K562 (cell line): ENCODE results near the gene NECAB2. TPM values are rescaled to one million over a fixed set of nuclear protein-coding genes. Genes with fewer than 3 reads are reported as not detected.

Source experiments
- JUN ChIP-seq, 2 experiments: sonication (generic) in 1 of 2; formaldehyde crosslinking in 1 of 2; IDR thresholded peaks; 2 replicates each; pipeline versions ENCODE4 v1.6.1 to v1.8.0; 2012 to 2022; ENCODE audit warnings: borderline replicate concordance in 2 of 2, mild to moderate bottlenecking in 2 of 2, improper control_type of control experiment in 1 of 2, low read depth in 1 of 2, low read length in 1 of 2, missing genetic modification reagents in 1 of 2
- MTA2 ChIP-seq: fragments of 450-650 bp; IDR thresholded peaks from 2 replicates; pipeline ENCODE4 v1.6.1; 2016; ENCODE audit warnings: low read depth
- RCOR1 ChIP-seq, 2 experiments: IDR thresholded peaks; 2 replicates each; pipeline ENCODE4 v1.6.1; 2012; ENCODE audit warnings: low read depth in 2 of 2, low read length in 2 of 2, borderline replicate concordance in 1 of 2, improper control_type of control experiment in 1 of 2
- SMARCA5 ChIP-seq: fragments of 450-650 bp; IDR thresholded peaks from 2 replicates; pipeline ENCODE4 v1.6.1; 2016
- ZNF23 ChIP-seq: fragments of 250-450 bp; sonication (Bioruptor Pico); IDR thresholded peaks from 2 replicates; pipeline ENCODE4 v1.4.0; 2020; ENCODE audit warnings: mild to moderate bottlenecking
- polyA plus RNA-seq, 8 experiments: library from polyadenylated mRNA; depleted of rRNA in 4 of 8; stranded (reverse) in 5 of 8; unstranded in 3 of 8; fragments of >200 nt; fragmentation: Nextera tagmentation in 2 of 8; fragmentation: Illumina TruSeq in 1 of 8; extraction: Ambion mirVana in 2 of 8; extraction: Trizol in 1 of 8; gene quantifications; 2 replicates each; pipeline versions ENCODE4 v1.2.1 to v1.2.3, GENCODE V29; 2011 to 2014; ENCODE audit warnings: inconsistent platforms in 1 of 8, missing spikeins in 1 of 8
- total RNA-seq, 7 experiments: library from RNA; depleted of rRNA in 6 of 7; stranded (reverse); fragments of >200 nt in 6 of 7; fragmentation: Illumina TruSeq in 2 of 7; extraction: Trizol in 2 of 7; gene quantifications; 2 replicates each; pipeline versions ENCODE4 v1.2.1 to v1.2.3, GENCODE V29; 2011 to 2021; ENCODE audit warnings: low replicate concordance in 1 of 7
- TF ChIP-seq, protein P1 (sequence below), 2 experiments: IDR thresholded peaks in 1 of 2; conservative IDR thresholded peaks in 1 of 2; 2 replicates each; pipeline ENCODE4 v1.6.1; 2016; ENCODE audit warnings: low read depth in 2 of 2, mild to moderate bottlenecking in 1 of 2, missing compliant biosample characterization in 1 of 2, missing genetic modification characterization in 1 of 2, moderate library complexity in 1 of 2
- TF ChIP-seq, protein P2 (sequence below): fragments of 250-450 bp; sonication (Bioruptor Pico); IDR thresholded peaks from 2 replicates; pipeline ENCODE4 v1.8.0; 2022; ENCODE audit warnings: inconsistent platforms

The NECAB2 gene
- total and polyA plus RNA-seq, 9 of the 15 experiments (the other 6 are each of a cell fraction or from before 2014, with no cell fraction given): 0.03 to 0.28 TPM; not detected in 7

DNA sequence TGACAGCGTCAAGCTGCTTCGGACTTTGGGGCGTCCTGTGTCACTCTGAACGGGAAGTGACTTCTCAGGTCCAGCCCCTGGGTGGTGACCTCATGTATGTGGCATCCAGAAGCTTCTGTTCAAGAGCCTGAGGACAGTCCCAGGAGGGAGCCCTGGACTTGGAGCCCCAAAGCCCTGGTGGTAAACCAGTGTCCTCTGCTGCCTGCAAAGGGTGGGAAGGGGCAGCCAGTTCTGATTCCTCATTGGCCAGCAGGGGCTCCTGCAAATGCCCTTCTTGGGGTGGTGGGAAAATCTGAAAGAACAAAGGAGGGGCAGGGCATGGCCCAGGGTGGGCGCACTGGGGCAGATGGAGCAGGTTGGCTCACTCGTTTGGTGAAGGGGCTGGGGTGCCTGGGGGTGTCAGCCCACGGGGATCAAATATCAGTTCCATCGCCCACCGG, 13.4 kb upstream of the NECAB2 start (continued):
- TF ChIP-seq, protein P1, sequence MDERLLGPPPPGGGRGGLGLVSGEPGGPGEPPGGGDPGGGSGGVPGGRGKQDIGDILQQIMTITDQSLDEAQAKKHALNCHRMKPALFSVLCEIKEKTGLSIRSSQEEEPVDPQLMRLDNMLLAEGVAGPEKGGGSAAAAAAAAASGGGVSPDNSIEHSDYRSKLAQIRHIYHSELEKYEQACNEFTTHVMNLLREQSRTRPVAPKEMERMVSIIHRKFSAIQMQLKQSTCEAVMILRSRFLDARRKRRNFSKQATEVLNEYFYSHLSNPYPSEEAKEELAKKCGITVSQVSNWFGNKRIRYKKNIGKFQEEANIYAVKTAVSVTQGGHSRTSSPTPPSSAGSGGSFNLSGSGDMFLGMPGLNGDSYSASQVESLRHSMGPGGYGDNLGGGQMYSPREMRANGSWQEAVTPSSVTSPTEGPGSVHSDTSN (CRISPR knock-in tag; IDR thresholded peaks at IDR 0.05; ENCODE audit: low read depth): peak; percentile 29; the same call in 1 of the 2 replicates
- TF ChIP-seq, protein P1 (tag; conservative IDR thresholded peaks at IDR 0.05; ENCODE audit: low read depth): no peak
- TF ChIP-seq, protein P2, sequence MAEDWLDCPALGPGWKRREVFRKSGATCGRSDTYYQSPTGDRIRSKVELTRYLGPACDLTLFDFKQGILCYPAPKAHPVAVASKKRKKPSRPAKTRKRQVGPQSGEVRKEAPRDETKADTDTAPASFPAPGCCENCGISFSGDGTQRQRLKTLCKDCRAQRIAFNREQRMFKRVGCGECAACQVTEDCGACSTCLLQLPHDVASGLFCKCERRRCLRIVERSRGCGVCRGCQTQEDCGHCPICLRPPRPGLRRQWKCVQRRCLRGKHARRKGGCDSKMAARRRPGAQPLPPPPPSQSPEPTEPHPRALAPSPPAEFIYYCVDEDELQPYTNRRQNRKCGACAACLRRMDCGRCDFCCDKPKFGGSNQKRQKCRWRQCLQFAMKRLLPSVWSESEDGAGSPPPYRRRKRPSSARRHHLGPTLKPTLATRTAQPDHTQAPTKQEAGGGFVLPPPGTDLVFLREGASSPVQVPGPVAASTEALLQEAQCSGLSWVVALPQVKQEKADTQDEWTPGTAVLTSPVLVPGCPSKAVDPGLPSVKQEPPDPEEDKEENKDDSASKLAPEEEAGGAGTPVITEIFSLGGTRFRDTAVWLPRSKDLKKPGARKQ: no peak
- TF ChIP-seq RCOR1 (IDR thresholded peaks at IDR 0.05; ENCODE audit: borderline replicate concordance in 1 of 2, low read depth in 2 of 2, low read length in 2 of 2) (no peak), JUN (IDR thresholded peaks at IDR 0.05; ENCODE audit: borderline replicate concordance, low read depth, low read length) (0 out of 2 replicates have a peak, but pooled peaks have one; percentile 14), JUN (CRISPR knock-in tag; IDR thresholded peaks at IDR 0.05; ENCODE audit: borderline replicate concordance) (no peak), ZNF23 (no peak), SMARCA5 (no peak), MTA2 (no peak)
